Measurements from ENCODE around the gene LUZP2.

Gene LUZP2

DNA sequence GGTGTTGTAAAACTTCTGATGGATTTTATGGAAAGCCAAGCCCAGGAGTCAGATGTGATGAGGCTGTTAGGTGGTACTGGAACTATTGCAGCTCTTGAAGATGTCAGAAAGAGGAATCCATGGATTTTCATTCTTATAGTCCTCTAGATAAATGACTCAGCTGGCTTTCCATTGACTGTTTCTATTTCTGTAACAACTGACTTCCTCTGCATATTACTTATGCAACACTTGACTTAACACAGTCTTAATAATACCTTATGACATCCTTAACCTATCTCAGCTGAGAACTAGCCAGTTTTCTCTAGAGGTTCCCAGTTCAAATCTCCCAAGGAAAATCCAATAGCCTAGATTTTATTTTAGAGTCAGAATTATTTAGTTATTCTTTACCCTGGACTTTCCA, 263.8 kb downstream of the LUZP2 start:
- H3K4me1 ChIP-seq (ENCODE audit: insufficient read depth, low read length, severe bottlenecking) = peaks cover 13% of the 10 kb centered on the region
- H3K4me3 ChIP-seq (ENCODE audit: low read depth, low read length, poor library complexity, severe bottlenecking) = no peak overlapping the region
- H2AFZ ChIP-seq (ENCODE audit: low read length) = no peak overlapping the region
- H3K4me2 ChIP-seq (ENCODE audit: low read length) = no peak overlapping the region
- H3K9me3 ChIP-seq (ENCODE audit: low read length) = no peaks in the 10 kb centered on the region
- H3K27ac ChIP-seq (ENCODE audit: low read depth, low read length, poor library complexity, severe bottlenecking) = no peak overlapping the region
- no peaks in the 10 kb centered on the region for H3K36me3 ChIP-seq (ENCODE audit: insufficient read depth, low read length)
- no peak overlapping the region for H3K9ac ChIP-seq (ENCODE audit: low read length)
- H3K9me2 ChIP-seq (ENCODE audit: low read depth, low read length) = no peaks in the 10 kb centered on the region
- H3K79me2 ChIP-seq (ENCODE audit: insufficient read depth, low read length) = no peaks in the 10 kb centered on the region
- TF ChIP-seq, protein P1, sequence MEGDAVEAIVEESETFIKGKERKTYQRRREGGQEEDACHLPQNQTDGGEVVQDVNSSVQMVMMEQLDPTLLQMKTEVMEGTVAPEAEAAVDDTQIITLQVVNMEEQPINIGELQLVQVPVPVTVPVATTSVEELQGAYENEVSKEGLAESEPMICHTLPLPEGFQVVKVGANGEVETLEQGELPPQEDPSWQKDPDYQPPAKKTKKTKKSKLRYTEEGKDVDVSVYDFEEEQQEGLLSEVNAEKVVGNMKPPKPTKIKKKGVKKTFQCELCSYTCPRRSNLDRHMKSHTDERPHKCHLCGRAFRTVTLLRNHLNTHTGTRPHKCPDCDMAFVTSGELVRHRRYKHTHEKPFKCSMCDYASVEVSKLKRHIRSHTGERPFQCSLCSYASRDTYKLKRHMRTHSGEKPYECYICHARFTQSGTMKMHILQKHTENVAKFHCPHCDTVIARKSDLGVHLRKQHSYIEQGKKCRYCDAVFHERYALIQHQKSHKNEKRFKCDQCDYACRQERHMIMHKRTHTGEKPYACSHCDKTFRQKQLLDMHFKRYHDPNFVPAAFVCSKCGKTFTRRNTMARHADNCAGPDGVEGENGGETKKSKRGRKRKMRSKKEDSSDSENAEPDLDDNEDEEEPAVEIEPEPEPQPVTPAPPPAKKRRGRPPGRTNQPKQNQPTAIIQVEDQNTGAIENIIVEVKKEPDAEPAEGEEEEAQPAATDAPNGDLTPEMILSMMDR (IDR thresholded peaks at IDR 0.05; ENCODE audit: low read length) = no peak
- no peak for TF ChIP-seq EZH2 (IDR thresholded peaks at IDR 0.05; ENCODE audit: borderline replicate concordance, low read length)
- H3F3A ChIP-seq (ENCODE audit: insufficient read depth, low read length) = no peaks in the 10 kb centered on the region
- H4K20me1 ChIP-seq (ENCODE audit: insufficient read depth, low read length) = no peaks in the 10 kb centered on the region
- no peaks in the 10 kb centered on the region for H3K27me3 ChIP-seq (ENCODE audit: insufficient read depth, low read length)

DNA sequence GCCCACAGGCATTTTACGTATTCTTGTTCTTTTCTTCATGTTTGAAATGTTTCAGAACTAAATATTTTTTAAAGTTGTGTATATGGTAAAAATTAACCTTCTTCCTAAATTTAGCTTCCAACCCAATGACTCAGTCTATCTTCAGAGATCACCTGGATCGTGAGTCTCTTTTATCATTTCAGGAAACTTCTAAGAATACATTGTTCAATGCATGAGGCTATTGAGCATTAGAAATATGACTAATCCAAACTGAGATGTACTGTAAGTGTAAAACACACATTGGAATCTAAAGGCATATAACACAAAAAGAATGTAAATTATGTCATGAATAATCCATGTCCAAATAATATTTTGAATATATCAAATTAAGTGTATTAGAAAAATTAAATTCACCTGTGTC, 265.2 kb downstream of the LUZP2 start:
- H3K9ac ChIP-seq (ENCODE audit: low read length) = no peak overlapping the region
- TF ChIP-seq, protein P1 (IDR thresholded peaks at IDR 0.05; ENCODE audit: low read length) = no peak
- TF ChIP-seq EZH2 (IDR thresholded peaks at IDR 0.05; ENCODE audit: borderline replicate concordance, low read length) = no peak
- H2AFZ ChIP-seq (ENCODE audit: low read length) = no peak overlapping the region
- H3K4me1 ChIP-seq (ENCODE audit: insufficient read depth, low read length, severe bottlenecking) = no peaks in the 10 kb centered on the region
- H3K36me3 ChIP-seq (ENCODE audit: insufficient read depth, low read length) = no peaks in the 10 kb centered on the region
- H3F3A ChIP-seq (ENCODE audit: insufficient read depth, low read length) = no peaks in the 10 kb centered on the region
- H3K9me2 ChIP-seq (ENCODE audit: low read depth, low read length) = no peaks in the 10 kb centered on the region
- no peaks in the 10 kb centered on the region for H3K79me2 ChIP-seq (ENCODE audit: insufficient read depth, low read length)
- H3K4me2 ChIP-seq (ENCODE audit: low read length) = no peak overlapping the region
- H3K27me3 ChIP-seq (ENCODE audit: insufficient read depth, low read length) = no peaks in the 10 kb centered on the region
- no peak overlapping the region for H3K27ac ChIP-seq (ENCODE audit: low read depth, low read length, poor library complexity, severe bottlenecking)
- H4K20me1 ChIP-seq (ENCODE audit: insufficient read depth, low read length) = no peaks in the 10 kb centered on the region
- no peak overlapping the region for H3K4me3 ChIP-seq (ENCODE audit: low read depth, low read length, poor library complexity, severe bottlenecking)
- no peaks in the 10 kb centered on the region for H3K9me3 ChIP-seq (ENCODE audit: low read length)

GRCh38 chr11:24767411-24767810, 270.6 kb downstream of the LUZP2 start:
- Histone ChIP-seq H3K27me3 (ENCODE audit: insufficient read depth, low read length) (no peaks in the 10 kb centered on the region), H3F3A (ENCODE audit: insufficient read depth, low read length) (no peaks in the 10 kb centered on the region), H3K4me1 (ENCODE audit: insufficient read depth, low read length, severe bottlenecking) (no peaks in the 10 kb centered on the region), H3K9ac (ENCODE audit: low read length) (no peak overlapping the region), H3K4me2 (ENCODE audit: low read length) (no peak overlapping the region), H3K4me3 (ENCODE audit: low read depth, low read length, poor library complexity, severe bottlenecking) (no peak overlapping the region), H3K27ac (ENCODE audit: low read depth, low read length, poor library complexity, severe bottlenecking) (no peak overlapping the region), H3K79me2 (ENCODE audit: insufficient read depth, low read length) (no peaks in the 10 kb centered on the region), H3K9me2 (ENCODE audit: low read depth, low read length) (no peaks in the 10 kb centered on the region), H3K9me3 (ENCODE audit: low read length) (no peaks in the 10 kb centered on the region), H2AFZ (ENCODE audit: low read length) (no peak overlapping the region), H3K36me3 (ENCODE audit: insufficient read depth, low read length) (no peaks in the 10 kb centered on the region), H4K20me1 (ENCODE audit: insufficient read depth, low read length) (no peaks in the 10 kb centered on the region)
- no peak for TF ChIP-seq EZH2 (IDR thresholded peaks at IDR 0.05; ENCODE audit: borderline replicate concordance, low read length)
- TF ChIP-seq, protein P1 (IDR thresholded peaks at IDR 0.05; ENCODE audit: low read length) = no peak
